DND-41 (cell line): Measurements from ENCODE around the gene SHANK3.

Source experiments
- ATAC-seq: fragments of 200-7000 bp; cut with Tn5 transposase; 3 replicates; pipeline ENCODE4 v1.9.1; 2021; ENCODE audit warnings: low read depth; ENCODE audit not compliant: insufficient read depth
- DNase-seq: peaks from one replicate; pipeline ENCODE4 v3.0.0-alpha.2; 2020
- H2AFZ ChIP-seq: 2 replicates; pipeline ENCODE4 v1.6.0; 2012; ENCODE audit warnings: low read depth, low read length
- H3K27ac ChIP-seq: 2 replicates; pipeline ENCODE4 v1.5.1; 2012; ENCODE audit warnings: low read length, inconsistent platforms
- H3K27me3 ChIP-seq: fragments of 200-600 bp; sonication (generic); 2 replicates; pipeline ENCODE4 v1.6.0; 2012; ENCODE audit warnings: low read length, mild to moderate bottlenecking, inconsistent platforms; ENCODE audit not compliant: insufficient read depth, poor library complexity
- H3K36me3 ChIP-seq: 2 replicates; pipeline ENCODE4 v1.5.1; 2012; ENCODE audit warnings: low read length, inconsistent platforms; ENCODE audit not compliant: insufficient read depth
- H3K4me1 ChIP-seq: 2 replicates; pipeline ENCODE4 v1.5.1; 2012; ENCODE audit warnings: mild to moderate bottlenecking, low read length; ENCODE audit not compliant: insufficient read depth
- H3K4me2 ChIP-seq: 2 replicates; pipeline ENCODE4 v1.6.0; 2012; ENCODE audit warnings: mild to moderate bottlenecking, moderate library complexity, low read length, inconsistent platforms; ENCODE audit not compliant: insufficient read depth
- H3K4me3 ChIP-seq, 2 experiments: fragments of 200-600 bp in 1 of 2; shearing (Covaris generic) in 1 of 2; 2 replicates each; pipeline ENCODE4 v1.5.1; 2012 to 2016; ENCODE audit warnings: inconsistent platforms in 2 of 2, low read length in 2 of 2, mild to moderate bottlenecking in 2 of 2, low read depth in 1 of 2, moderate library complexity in 1 of 2
- H3K79me2 ChIP-seq: 2 replicates; pipeline ENCODE4 v1.6.0; 2012; ENCODE audit warnings: low read length, inconsistent platforms; ENCODE audit not compliant: insufficient read depth
- H3K9ac ChIP-seq: 2 replicates; pipeline ENCODE4 v1.6.0; 2012; ENCODE audit warnings: low read depth, mild to moderate bottlenecking, inconsistent platforms, low read length, moderate library complexity
- H3K9me3 ChIP-seq: 2 replicates; pipeline ENCODE4 v1.5.1; 2012; ENCODE audit warnings: low read length, moderate library complexity, mild to moderate bottlenecking, inconsistent platforms; ENCODE audit not compliant: insufficient read depth, severe bottlenecking
- H4K20me1 ChIP-seq: 2 replicates; pipeline ENCODE4 v1.6.0; 2012; ENCODE audit warnings: low read length; ENCODE audit not compliant: insufficient read depth
- CTCF ChIP-seq: IDR thresholded peaks from 2 replicates; pipeline ENCODE4 v1.5.1; 2012; ENCODE audit warnings: borderline replicate concordance, low read length, moderate library complexity, mild to moderate bottlenecking; ENCODE audit not compliant: poor library complexity, severe bottlenecking; ENCODE audit errors: extremely low read depth
- EZH2 ChIP-seq: IDR thresholded peaks from 3 replicates; pipeline ENCODE4 v1.6.1; 2012; ENCODE audit warnings: borderline replicate concordance, low read depth, mild to moderate bottlenecking, moderate library complexity, low read length, inconsistent platforms; ENCODE audit not compliant: severe bottlenecking

Gene SHANK3

GRCh38 chr22:50699756-50700386 lies 27.2 kb downstream of the SHANK3 start:
- no peak for ATAC-seq
- H3K4me2 ChIP-seq, result no peak overlapping the region
- no peak overlapping the region for H2AFZ ChIP-seq
- H3K27ac ChIP-seq, result no peak overlapping the region
- peaks cover 10% of the 10 kb centered on the region for H3K4me1 ChIP-seq
- TF ChIP-seq CTCF, result no peak
- TF ChIP-seq EZH2, result no peak
- H3K36me3 ChIP-seq, result no peaks in the 10 kb centered on the region
- DNase-seq, result no peak
- no peaks in the 10 kb centered on the region for H3K9me3 ChIP-seq
- no peaks in the 10 kb centered on the region for H3K79me2 ChIP-seq
- no peaks in the 10 kb centered on the region for H3K27me3 ChIP-seq
- 0 out of 2 replicates have a peak, but pooled peaks cover 3% of the 10 kb centered on the region for H4K20me1 ChIP-seq
- H3K9ac ChIP-seq, result no peak overlapping the region
- no peak overlapping the region for H3K4me3 ChIP-seq

GRCh38 chr22:50700387-50701075 lies 27.9 kb downstream of the SHANK3 start:
- H3K4me1 ChIP-seq, result peaks cover 10% of the 10 kb centered on the region
- no peaks in the 10 kb centered on the region for H3K27me3 ChIP-seq
- no peak overlapping the region for H3K4me2 ChIP-seq
- H3K4me3 ChIP-seq, result no peak overlapping the region
- H3K9me3 ChIP-seq, result no peaks in the 10 kb centered on the region
- ATAC-seq (no peak), DNase-seq (no peak)
- 0 out of 2 replicates have a peak, but pooled peaks cover 3% of the 10 kb centered on the region for H4K20me1 ChIP-seq
- H3K9ac ChIP-seq, result no peak overlapping the region
- no peaks in the 10 kb centered on the region for H3K36me3 ChIP-seq
- H3K79me2 ChIP-seq, result no peaks in the 10 kb centered on the region
- no peak overlapping the region for H2AFZ ChIP-seq
- no peak overlapping the region for H3K27ac ChIP-seq
- no peak for TF ChIP-seq EZH2
- TF ChIP-seq CTCF, result no peak

- TF ChIP-seq CTCF (no peak), EZH2 (no peak)
- H3K4me2 ChIP-seq, result no peak overlapping the region
- DNase-seq (no peak), ATAC-seq (no peak)
- peaks cover 10% of the 10 kb centered on the region for H3K4me1 ChIP-seq
- no peaks in the 10 kb centered on the region for H3K79me2 ChIP-seq
- H3K36me3 ChIP-seq, result no peaks in the 10 kb centered on the region
- H3K4me3 ChIP-seq, result no peak overlapping the region
- no peak overlapping the region for H3K9ac ChIP-seq
- no peak overlapping the region for H2AFZ ChIP-seq
- 0 out of 2 replicates have a peak, but pooled peaks cover 3% of the 10 kb centered on the region for H4K20me1 ChIP-seq
- H3K9me3 ChIP-seq, result no peaks in the 10 kb centered on the region
- no peak overlapping the region for H3K27ac ChIP-seq
- no peaks in the 10 kb centered on the region for H3K27me3 ChIP-seq
Measured at GRCh38 chr22:50701076-50701419, 28.4 kb downstream of the SHANK3 start.
